K562 (cell line): Measurements from ENCODE around the gene BEST2. TPM values are rescaled to one million over a fixed set of nuclear protein-coding genes. Genes with fewer than 3 reads are reported as not detected.

ENCODE experiments used
- BRD4 ChIP-seq: fragments of 200-600 bp; sonication (generic); IDR thresholded peaks from 2 replicates; pipeline ENCODE4 v1.6.1; 2017; ENCODE audit warnings: inconsistent platforms
- BRF1 ChIP-seq: IDR thresholded peaks from 3 replicates; pipeline ENCODE4 v1.6.1; 2011; ENCODE audit warnings: borderline replicate concordance, mild to moderate bottlenecking; ENCODE audit not compliant: insufficient read length; ENCODE audit errors: extremely low read depth
- CAMTA2 ChIP-seq: fragments of 250-450 bp; sonication (Bioruptor Pico); conservative IDR thresholded peaks from 2 replicates; pipeline ENCODE4 v1.5.1; 2022
- CBFB ChIP-seq: sonication (generic); formaldehyde crosslinking; IDR thresholded peaks from 2 replicates; pipeline ENCODE4 v1.4.0; 2020; ENCODE audit warnings: mild to moderate bottlenecking, missing genetic modification reagents
- MEF2A ChIP-seq: IDR thresholded peaks from 2 replicates; pipeline ENCODE4 v1.6.1; 2011; ENCODE audit warnings: low read depth, mild to moderate bottlenecking, low read length, moderate library complexity; ENCODE audit not compliant: control insufficient read depth
- MYC ChIP-seq, 2 experiments: fragments of 250-450 bp in 1 of 2; sonication (Bioruptor Pico) in 1 of 2; IDR thresholded peaks; 2 replicates each; pipeline versions ENCODE4 v1.5.1 to v1.6.1; 2012 to 2021; ENCODE audit warnings: low read depth in 2 of 2, borderline replicate concordance in 1 of 2, improper control_type of control experiment in 1 of 2, low read length in 1 of 2, mild to moderate bottlenecking in 1 of 2, moderate library complexity in 1 of 2
- NEUROD1 ChIP-seq: fragments of 150-350 bp; IDR thresholded peaks from 2 replicates; pipeline ENCODE4 v1.6.1; 2014; ENCODE audit warnings: borderline replicate concordance, low read length, low read depth; ENCODE audit not compliant: partially characterized antibody
- NFATC3 ChIP-seq: fragments of 450-650 bp; IDR thresholded peaks from 2 replicates; pipeline ENCODE4 v1.6.1; 2017; ENCODE audit warnings: mild to moderate bottlenecking
- RBM22 ChIP-seq: fragments of 200-400 bp; formaldehyde crosslinking; IDR thresholded peaks from 2 replicates; pipeline ENCODE4 v1.6.1; 2018; ENCODE audit warnings: low read length, low read depth; ENCODE audit not compliant: poor library complexity, severe bottlenecking
- SIN3A ChIP-seq, 2 experiments: fragments of 150-350 bp in 1 of 2; IDR thresholded peaks; 2 replicates each; pipeline ENCODE4 v1.6.1; 2011 to 2016; ENCODE audit warnings: borderline replicate concordance in 2 of 2, low read depth in 2 of 2, low read length in 2 of 2, mild to moderate bottlenecking in 2 of 2, moderate library complexity in 2 of 2; ENCODE audit not compliant: control insufficient read depth in 1 of 2
- SIX5 ChIP-seq, 2 experiments: IDR thresholded peaks; 2 replicates each; pipeline ENCODE4 v1.6.1; 2011; ENCODE audit warnings: low read length in 2 of 2, borderline replicate concordance in 1 of 2, low read depth in 1 of 2, mild to moderate bottlenecking in 1 of 2, moderate library complexity in 1 of 2; ENCODE audit not compliant: insufficient read depth in 1 of 2
- ZNF444 ChIP-seq: fragments of 250-450 bp; sonication (Bioruptor Pico); IDR thresholded peaks from 2 replicates; pipeline ENCODE4 v1.4.0; 2020; ENCODE audit warnings: mild to moderate bottlenecking, moderate library complexity
- ZNF57 ChIP-seq: fragments of 450-650 bp; formaldehyde crosslinking; IDR thresholded peaks from 2 replicates; pipeline ENCODE4 v1.4.0; 2020; ENCODE audit warnings: mild to moderate bottlenecking, moderate library complexity
- ZNF785 ChIP-seq: fragments of 250-450 bp; sonication (Bioruptor Pico); IDR thresholded peaks from 2 replicates; pipeline ENCODE4 v1.4.0; 2020; ENCODE audit warnings: mild to moderate bottlenecking
- polyA plus RNA-seq, 8 experiments: library from polyadenylated mRNA; depleted of rRNA in 4 of 8; stranded (reverse) in 5 of 8; unstranded in 3 of 8; fragments of >200 nt; fragmentation: Nextera tagmentation in 2 of 8; fragmentation: Illumina TruSeq in 1 of 8; extraction: Ambion mirVana in 2 of 8; extraction: Trizol in 1 of 8; gene quantifications; 2 replicates each; pipeline versions ENCODE4 v1.2.1 to v1.2.3, GENCODE V29; 2011 to 2014; ENCODE audit warnings: inconsistent platforms in 1 of 8, missing spikeins in 1 of 8
- total RNA-seq, 7 experiments: library from RNA; depleted of rRNA in 6 of 7; stranded (reverse); fragments of >200 nt in 6 of 7; fragmentation: Illumina TruSeq in 2 of 7; extraction: Trizol in 2 of 7; gene quantifications; 2 replicates each; pipeline versions ENCODE4 v1.2.1 to v1.2.3, GENCODE V29; 2011 to 2021; ENCODE audit warnings: low replicate concordance in 1 of 7
- TF ChIP-seq, protein P1 (sequence below): sonication (generic); IDR thresholded peaks from 2 replicates; pipeline ENCODE4 v1.6.1; 2016
- TF ChIP-seq, protein P2 (sequence below): sonication (generic); formaldehyde crosslinking; IDR thresholded peaks from 2 replicates; pipeline ENCODE4 v1.8.1; 2023; ENCODE audit warnings: mild to moderate bottlenecking, missing genetic modification reagents
- TF ChIP-seq, protein P3 (sequence below): fragments of 250-450 bp; sonication (Bioruptor Pico); IDR thresholded peaks from 2 replicates; pipeline ENCODE4 v1.5.0; 2021; ENCODE audit warnings: mild to moderate bottlenecking, borderline replicate concordance
- TF ChIP-seq, protein P4 (sequence below): fragments of 250-450 bp; sonication (Bioruptor Pico); IDR thresholded peaks from 2 replicates; pipeline ENCODE4 v1.8.0; 2022; ENCODE audit warnings: inconsistent platforms, mild to moderate bottlenecking, moderate library complexity, borderline replicate concordance
- TF ChIP-seq, protein P5 (sequence below): fragments of 250-450 bp; sonication (Bioruptor Pico); IDR thresholded peaks from 2 replicates; pipeline ENCODE4 v1.8.0; 2021; ENCODE audit warnings: borderline replicate concordance, mild to moderate bottlenecking, moderate library complexity; ENCODE audit not compliant: poor library complexity, severe bottlenecking

BEST2 gene
- total and polyA plus RNA-seq, 9 of the 15 experiments (the other 6 are each of a cell fraction or from before 2014, with no cell fraction given) = not detected

DNA sequence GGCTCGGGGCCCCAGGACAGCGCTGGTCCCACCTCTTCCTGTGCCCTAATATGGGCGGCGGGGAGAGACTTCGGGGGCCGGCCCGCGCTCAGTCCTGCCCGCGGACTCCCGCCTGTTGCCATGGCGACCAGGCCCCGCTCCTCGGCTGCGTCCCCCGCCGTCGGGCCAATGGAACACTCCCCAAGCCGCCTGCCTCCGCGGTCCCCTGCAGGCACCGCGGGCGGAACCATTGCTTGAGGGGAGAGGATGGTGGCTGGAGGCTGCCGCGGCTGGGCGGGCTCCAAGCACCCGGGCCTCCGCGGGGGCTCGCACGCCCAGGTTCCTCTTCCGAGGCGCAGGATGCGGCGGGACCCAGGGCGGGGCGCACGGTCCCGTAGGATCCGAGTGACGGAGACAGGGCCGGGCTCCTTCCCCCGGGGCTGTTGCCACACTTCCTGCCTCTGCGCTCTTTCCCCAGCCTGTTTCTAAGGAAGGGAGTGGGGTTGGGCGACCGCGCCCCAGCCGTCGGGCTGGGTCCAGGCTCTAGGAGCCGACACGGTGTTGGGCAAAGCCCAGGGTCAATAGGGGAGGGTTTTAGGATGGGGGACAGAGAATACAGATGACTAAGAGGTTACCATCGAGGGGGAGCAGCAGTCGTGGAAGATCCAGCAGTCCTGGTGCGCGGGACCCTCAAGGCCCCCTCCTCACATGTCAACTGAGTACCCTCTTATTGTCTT lies 38.5 kb downstream of the BEST2 start (continued):
- TF ChIP-seq, protein P1, sequence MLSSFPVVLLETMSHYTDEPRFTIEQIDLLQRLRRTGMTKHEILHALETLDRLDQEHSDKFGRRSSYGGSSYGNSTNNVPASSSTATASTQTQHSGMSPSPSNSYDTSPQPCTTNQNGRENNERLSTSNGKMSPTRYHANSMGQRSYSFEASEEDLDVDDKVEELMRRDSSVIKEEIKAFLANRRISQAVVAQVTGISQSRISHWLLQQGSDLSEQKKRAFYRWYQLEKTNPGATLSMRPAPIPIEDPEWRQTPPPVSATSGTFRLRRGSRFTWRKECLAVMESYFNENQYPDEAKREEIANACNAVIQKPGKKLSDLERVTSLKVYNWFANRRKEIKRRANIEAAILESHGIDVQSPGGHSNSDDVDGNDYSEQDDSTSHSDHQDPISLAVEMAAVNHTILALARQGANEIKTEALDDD = no peak
- TF ChIP-seq, protein P2, sequence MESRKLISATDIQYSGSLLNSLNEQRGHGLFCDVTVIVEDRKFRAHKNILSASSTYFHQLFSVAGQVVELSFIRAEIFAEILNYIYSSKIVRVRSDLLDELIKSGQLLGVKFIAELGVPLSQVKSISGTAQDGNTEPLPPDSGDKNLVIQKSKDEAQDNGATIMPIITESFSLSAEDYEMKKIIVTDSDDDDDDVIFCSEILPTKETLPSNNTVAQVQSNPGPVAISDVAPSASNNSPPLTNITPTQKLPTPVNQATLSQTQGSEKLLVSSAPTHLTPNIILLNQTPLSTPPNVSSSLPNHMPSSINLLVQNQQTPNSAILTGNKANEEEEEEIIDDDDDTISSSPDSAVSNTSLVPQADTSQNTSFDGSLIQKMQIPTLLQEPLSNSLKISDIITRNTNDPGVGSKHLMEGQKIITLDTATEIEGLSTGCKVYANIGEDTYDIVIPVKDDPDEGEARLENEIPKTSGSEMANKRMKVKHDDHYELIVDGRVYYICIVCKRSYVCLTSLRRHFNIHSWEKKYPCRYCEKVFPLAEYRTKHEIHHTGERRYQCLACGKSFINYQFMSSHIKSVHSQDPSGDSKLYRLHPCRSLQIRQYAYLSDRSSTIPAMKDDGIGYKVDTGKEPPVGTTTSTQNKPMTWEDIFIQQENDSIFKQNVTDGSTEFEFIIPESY (CRISPR knock-in tag) = no peak
- no peak for TF ChIP-seq NFATC3
- peak; percentile 98 for TF ChIP-seq RBM22
- TF ChIP-seq SIX5 (IDR thresholded peaks at IDR 0.05; ENCODE audit: borderline replicate concordance in 1 of 2, insufficient read depth in 1 of 2, low read depth in 1 of 2, low read length in 2 of 2) = peak in 1 of 2 experiments; percentile 48; a peak in 2 of 4 replicates
- TF ChIP-seq BRF1 = no peak
- TF ChIP-seq ZNF444 = no peak
- no peak for TF ChIP-seq CAMTA2 (CRISPR knock-in tag)
- TF ChIP-seq, protein P3, sequence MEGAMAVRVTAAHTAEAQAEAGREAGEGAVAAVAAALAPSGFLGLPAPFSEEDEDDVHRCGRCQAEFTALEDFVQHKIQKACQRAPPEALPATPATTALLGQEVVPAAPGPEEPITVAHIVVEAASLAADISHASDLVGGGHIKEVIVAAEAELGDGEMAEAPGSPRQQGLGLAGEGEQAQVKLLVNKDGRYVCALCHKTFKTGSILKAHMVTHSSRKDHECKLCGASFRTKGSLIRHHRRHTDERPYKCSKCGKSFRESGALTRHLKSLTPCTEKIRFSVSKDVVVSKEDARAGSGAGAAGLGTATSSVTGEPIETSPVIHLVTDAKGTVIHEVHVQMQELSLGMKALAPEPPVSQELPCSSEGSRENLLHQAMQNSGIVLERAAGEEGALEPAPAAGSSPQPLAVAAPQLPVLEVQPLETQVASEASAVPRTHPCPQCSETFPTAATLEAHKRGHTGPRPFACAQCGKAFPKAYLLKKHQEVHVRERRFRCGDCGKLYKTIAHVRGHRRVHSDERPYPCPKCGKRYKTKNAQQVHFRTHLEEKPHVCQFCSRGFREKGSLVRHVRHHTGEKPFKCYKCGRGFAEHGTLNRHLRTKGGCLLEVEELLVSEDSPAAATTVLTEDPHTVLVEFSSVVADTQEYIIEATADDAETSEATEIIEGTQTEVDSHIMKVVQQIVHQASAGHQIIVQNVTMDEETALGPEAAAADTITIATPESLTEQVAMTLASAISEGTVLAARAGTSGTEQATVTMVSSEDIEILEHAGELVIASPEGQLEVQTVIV (CRISPR knock-in tag) = no peak
- TF ChIP-seq, protein P4, sequence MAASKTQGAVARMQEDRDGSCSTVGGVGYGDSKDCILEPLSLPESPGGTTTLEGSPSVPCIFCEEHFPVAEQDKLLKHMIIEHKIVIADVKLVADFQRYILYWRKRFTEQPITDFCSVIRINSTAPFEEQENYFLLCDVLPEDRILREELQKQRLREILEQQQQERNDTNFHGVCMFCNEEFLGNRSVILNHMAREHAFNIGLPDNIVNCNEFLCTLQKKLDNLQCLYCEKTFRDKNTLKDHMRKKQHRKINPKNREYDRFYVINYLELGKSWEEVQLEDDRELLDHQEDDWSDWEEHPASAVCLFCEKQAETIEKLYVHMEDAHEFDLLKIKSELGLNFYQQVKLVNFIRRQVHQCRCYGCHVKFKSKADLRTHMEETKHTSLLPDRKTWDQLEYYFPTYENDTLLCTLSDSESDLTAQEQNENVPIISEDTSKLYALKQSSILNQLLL (CRISPR knock-in tag) = no peak
- TF ChIP-seq, protein P5, sequence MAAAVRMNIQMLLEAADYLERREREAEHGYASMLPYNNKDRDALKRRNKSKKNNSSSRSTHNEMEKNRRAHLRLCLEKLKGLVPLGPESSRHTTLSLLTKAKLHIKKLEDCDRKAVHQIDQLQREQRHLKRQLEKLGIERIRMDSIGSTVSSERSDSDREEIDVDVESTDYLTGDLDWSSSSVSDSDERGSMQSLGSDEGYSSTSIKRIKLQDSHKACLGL (CRISPR knock-in tag) = no peak
- TF ChIP-seq ZNF57 (CRISPR knock-in tag) = no peak
- TF ChIP-seq BRD4 = no peak
- no peak for TF ChIP-seq ZNF785 (CRISPR knock-in tag)
- no peak for TF ChIP-seq MYC (IDR thresholded peaks at IDR 0.05; ENCODE audit: low read depth, low read length)
- no peak for TF ChIP-seq MYC (CRISPR knock-in tag; IDR thresholded peaks at IDR 0.05; ENCODE audit: borderline replicate concordance, low read depth)
- TF ChIP-seq CBFB (CRISPR knock-in tag) = peak; percentile 47; the same call in 1 of the 2 replicates
- no peak for TF ChIP-seq SIN3A (IDR thresholded peaks at IDR 0.05; ENCODE audit: borderline replicate concordance in 2 of 2, control insufficient read depth in 1 of 2, low read depth in 2 of 2, low read length in 2 of 2)
- TF ChIP-seq MEF2A = no peak
- TF ChIP-seq NEUROD1 = peak; percentile 78
